Measurements from ENCODE around the gene IMMP2L.
A peak's percentile ranks its signal among the peaks of the same experiment; 100 is the strongest.
"Not testable (repeated sequence)": the region's sequence is repeated elsewhere in the genome, so short reads cannot be mapped to it uniquely, and the experiment has no call there.

The IMMP2L gene

GRCh38 chr7:110973196-110973990 lies 588.9 kb downstream of the IMMP2L start:
- no peak for DNase-seq

- DNase-seq: no peak
These were observed 597.5 kb downstream of the IMMP2L start for GRCh38 chr7:110964775-110965174.

GRCh38 chr7:110962826-110963225 lies 599.5 kb downstream of the IMMP2L start:
- no peak for DNase-seq

GRCh38 chr7:110962374-110962773 lies 599.9 kb downstream of the IMMP2L start:
- DNase-seq: no peak

- no peak for DNase-seq
These were observed 601.5 kb downstream of the IMMP2L start for GRCh38 chr7:110960811-110961210.

GRCh38 chr7:110948280-110948679 lies 614.0 kb downstream of the IMMP2L start:
- no peak for DNase-seq

GRCh38 chr7:110947408-110947807 lies 614.9 kb downstream of the IMMP2L start:
- no peak for DNase-seq

GRCh38 chr7:110944966-110945644 lies 617.2 kb downstream of the IMMP2L start:
- no peak for DNase-seq

- DNase-seq: no peak
These were observed 617.8 kb downstream of the IMMP2L start for GRCh38 chr7:110944448-110944847.

GRCh38 chr7:110943701-110944345 lies 618.5 kb downstream of the IMMP2L start:
- DNase-seq: no peak

- DNase-seq: no peak
These were observed 620.9 kb downstream of the IMMP2L start for GRCh38 chr7:110941385-110941784.

- DNase-seq: no peak
These were observed 621.5 kb downstream of the IMMP2L start for GRCh38 chr7:110940756-110941155.

- no peak for DNase-seq
These were observed 624.1 kb downstream of the IMMP2L start for GRCh38 chr7:110938165-110938564.

GRCh38 chr7:110936665-110937064 lies 625.6 kb downstream of the IMMP2L start:
- DNase-seq: not testable (repeated sequence)

- no peak for DNase-seq
These were observed 632.6 kb downstream of the IMMP2L start for GRCh38 chr7:110929480-110930249.

- DNase-seq: no peak
These were observed 639.4 kb downstream of the IMMP2L start for GRCh38 chr7:110922906-110923305.

- DNase-seq: no peak
These were observed 640.6 kb downstream of the IMMP2L start for GRCh38 chr7:110921595-110922151.

- peak in 1 of 5 donors; percentile 40 for DNase-seq
These were observed 643.2 kb downstream of the IMMP2L start for GRCh38 chr7:110918949-110919548.

- DNase-seq: no peak
These were observed 648.0 kb downstream of the IMMP2L start for GRCh38 chr7:110914263-110914662.

GRCh38 chr7:110911632-110912031 lies 650.7 kb downstream of the IMMP2L start:
- no peak for DNase-seq

- DNase-seq: no peak
These were observed 653.2 kb downstream of the IMMP2L start for GRCh38 chr7:110909117-110909516.

Measured in T-helper 1 cell (primary cell).